HCT116 (cell line): ENCODE measurements around the gene ADGRE1.

Experiments used
- CTCF ChIP-seq, 3 experiments: fragments of 200-600 bp in 1 of 3; sonication (generic) in 1 of 3; IDR thresholded peaks in 2 of 3; conservative IDR thresholded peaks in 1 of 3; 2 replicates each; pipeline ENCODE4 v1.5.1; 2012 to 2017; ENCODE audit warnings: low read depth in 2 of 3, low read length in 2 of 3, antibody characterized with exemption in 1 of 3, borderline replicate concordance in 1 of 3, control low read depth in 1 of 3, mild to moderate bottlenecking in 1 of 3, mixed read lengths in 1 of 3, mixed run types in 1 of 3, moderate library complexity in 1 of 3; ENCODE audit not compliant: insufficient read depth in 1 of 3
- ELF1 ChIP-seq: IDR thresholded peaks from 2 replicates; pipeline ENCODE4 v1.6.1; 2012; ENCODE audit warnings: low read depth, borderline replicate concordance
- JUND ChIP-seq: IDR thresholded peaks from 2 replicates; pipeline ENCODE4 v1.6.1; 2012
- POLR2A ChIP-seq: IDR thresholded peaks from 2 replicates; pipeline ENCODE4 v1.7.0; 2011; ENCODE audit warnings: borderline replicate concordance; ENCODE audit not compliant: insufficient read depth, insufficient read length; ENCODE audit errors: extremely low read depth
- YY1 ChIP-seq: IDR thresholded peaks from 2 replicates; pipeline ENCODE4 v1.6.1; 2011; ENCODE audit warnings: low read length, low read depth, moderate library complexity, mild to moderate bottlenecking; ENCODE audit not compliant: insufficient replicate concordance; ENCODE audit errors: extremely low read depth

- TF ChIP-seq ELF1 (no peak), CTCF (IDR thresholded peaks at IDR 0.05 in 2 of 3, conservative IDR thresholded peaks at IDR 0.05 in 1 of 3; ENCODE audit: borderline replicate concordance in 1 of 3, insufficient read depth in 1 of 3, low read depth in 2 of 3, low read length in 2 of 3) (no peak), POLR2A (no peak), YY1 (no peak), JUND (no peak)
Observed at GRCh38 chr19:6873708-6874431, 13.5 kb upstream of the ADGRE1 start.
